Stimulated activated CD8-positive, alpha-beta memory T cell treated with anti-CD3 and anti-CD28 coated beads, Interleukin-7, amount 100 ng/mL, for 4 hours (primary cell): Measurements from ENCODE around the gene EID3.
"Not testable (repeated sequence)": the region's sequence is repeated elsewhere in the genome, so short reads cannot be mapped to it uniquely, and the experiment has no call there.

Experiments used
- DNase-seq, 2 donors: peaks; one replicate each; pipeline ENCODE4 v3.0.0-alpha.2; 2020; ENCODE audit warnings: low read depth in 2 of 2

The EID3 gene

GRCh38 chr12:104288635-104289274 lies 14.8 kb upstream of the EID3 start:
- DNase-seq, result peak; percentile 78 to 81

- no peak for DNase-seq
Observed at GRCh38 chr12:104290320-104290719, 13.2 kb upstream of the EID3 start.

GRCh38 chr12:104290855-104291254 lies 12.7 kb upstream of the EID3 start:
- no peak for DNase-seq

- DNase-seq, result no peak
Observed at GRCh38 chr12:104291867-104292524, 11.5 kb upstream of the EID3 start.

GRCh38 chr12:104292872-104293794 lies 10.4 kb upstream of the EID3 start:
- no peak for DNase-seq

GRCh38 chr12:104294158-104294859 lies 9.2 kb upstream of the EID3 start:
- not testable (repeated sequence) for DNase-seq

- DNase-seq, result no peak
Observed at GRCh38 chr12:104294927-104295668, 8.4 kb upstream of the EID3 start.

- DNase-seq, result no peak
Observed at GRCh38 chr12:104295954-104296353, 7.6 kb upstream of the EID3 start.

GRCh38 chr12:104296718-104297117 lies 6.8 kb upstream of the EID3 start:
- DNase-seq, result no peak

- DNase-seq, result no peak
Observed at GRCh38 chr12:104297477-104298113, 5.9 kb upstream of the EID3 start.

- no peak for DNase-seq
Observed at GRCh38 chr12:104299842-104300481, 3.6 kb upstream of the EID3 start.

- no peak for DNase-seq
Observed at GRCh38 chr12:104304261-104305009, 896 bp downstream of the EID3 start.

- DNase-seq, result no peak
Observed at GRCh38 chr12:104305349-104305748, 1.8 kb downstream of the EID3 start.

- no peak for DNase-seq
Observed at GRCh38 chr12:104306376-104306775, 2.8 kb downstream of the EID3 start.

- no peak for DNase-seq
Observed at GRCh38 chr12:104306943-104307654, 3.6 kb downstream of the EID3 start.

GRCh38 chr12:104307655-104308000 lies 4.1 kb downstream of the EID3 start:
- no peak for DNase-seq

GRCh38 chr12:104309446-104309993 lies 6.0 kb downstream of the EID3 start:
- DNase-seq, result no peak

GRCh38 chr12:104310751-104311633 lies 7.5 kb downstream of the EID3 start:
- no peak for DNase-seq
